SK-N-SH (cell line): ENCODE results near the gene NLRP1. TPM values are rescaled to one million over a fixed set of nuclear protein-coding genes. Genes with fewer than 3 reads are reported as not detected.

Experiments
- CTCF ChIA-PET: fragments of 300-600, 350-600 bp; formaldehyde crosslinking; extraction: SDS; loops from one replicate; lab custom pipeline; 2021; lab: Yijun Ruan, JAX
- POLR2A ChIA-PET: fragments of 350-600 bp; sonication (Branson Sonifier 250); formaldehyde crosslinking; extraction: SDS; loops from one replicate; lab custom pipeline; 2020; ENCODE audit warnings: antibody characterized with exemption, inconsistent platforms; lab: Yijun Ruan, JAX
- DNase-seq: peaks from one replicate; pipeline ENCODE4 v3.0.0; 2012
- H2AFZ ChIP-seq: fragments of 200-600 bp; sonication (generic); 2 replicates; pipeline ENCODE4 v1.8.1; 2016; ENCODE audit warnings: antibody characterized with exemption, mild to moderate bottlenecking, low read depth
- H3F3A ChIP-seq: fragments of 200-600 bp; sonication (generic); replicated peaks from 2 replicates; pipeline ENCODE3; 2016; ENCODE audit warnings: antibody characterized with exemption, mild to moderate bottlenecking; ENCODE audit not compliant: insufficient read depth
- H3K27ac ChIP-seq, 2 experiments: fragments of 200-500 bp in 1 of 2; fragments of 200-600 bp in 1 of 2; sonication (Bioruptor generic) in 1 of 2; sonication (generic), shearing (Covaris generic) in 1 of 2; 2 replicates each; pipeline versions ENCODE4 v1.5.1 to v1.6.1; 2014 to 2016; ENCODE audit warnings: low read depth in 2 of 2, inconsistent platforms in 1 of 2, low read length in 1 of 2, mild to moderate bottlenecking in 1 of 2, mixed read lengths in 1 of 2
- H3K27me3 ChIP-seq: fragments of 200-600 bp; sonication (generic), shearing (Covaris generic); 2 replicates; pipeline ENCODE4 v1.6.1; 2016; ENCODE audit warnings: mixed run types; ENCODE audit not compliant: insufficient read depth
- H3K36me3 ChIP-seq, 2 experiments: fragments of 200-500 bp in 1 of 2; fragments of 200-600 bp in 1 of 2; sonication (Bioruptor generic) in 1 of 2; sonication (generic) in 1 of 2; replicated peaks in 1 of 2; 2 replicates each; pipeline versions ENCODE3 to v1.5.1; 2014 to 2016; ENCODE audit warnings: low read length in 1 of 2, mild to moderate bottlenecking in 1 of 2; ENCODE audit not compliant: insufficient read depth in 2 of 2, control insufficient read depth in 1 of 2
- H3K4me1 ChIP-seq, 2 experiments: fragments of 200-500 bp in 1 of 2; fragments of 200-600 bp in 1 of 2; sonication (Bioruptor generic) in 1 of 2; sonication (generic), shearing (Covaris generic) in 1 of 2; 2 replicates each; pipeline versions ENCODE4 v1.5.1 to v1.6.1; 2014 to 2016; ENCODE audit warnings: low read depth in 1 of 2, low read length in 1 of 2, mixed run types in 1 of 2; ENCODE audit not compliant: insufficient read depth in 2 of 2, control insufficient read depth in 1 of 2
- H3K4me2 ChIP-seq: fragments of 200-600 bp; sonication (generic), shearing (Covaris generic); 2 replicates; pipeline ENCODE4 v1.6.1; 2017; ENCODE audit warnings: mixed run types
- H3K4me3 ChIP-seq, 2 experiments: fragments of 200-500 bp in 1 of 2; fragments of 200-600 bp in 1 of 2; sonication (Bioruptor generic) in 1 of 2; sonication (generic), shearing (Covaris generic) in 1 of 2; 2 replicates each; pipeline versions ENCODE4 v1.5.1 to v1.8.1; 2014 to 2016; ENCODE audit warnings: low read depth in 2 of 2, inconsistent platforms in 1 of 2, low read length in 1 of 2, mild to moderate bottlenecking in 1 of 2, mixed read lengths in 1 of 2, moderate library complexity in 1 of 2
- H3K79me2 ChIP-seq: fragments of 200-600 bp; sonication (generic); 2 replicates; pipeline ENCODE4 v1.8.1; 2017; ENCODE audit warnings: mild to moderate bottlenecking; ENCODE audit not compliant: insufficient read depth
- H3K9ac ChIP-seq: fragments of 200-600 bp; sonication (generic); 2 replicates; pipeline ENCODE4 v1.6.1; 2017; ENCODE audit warnings: mixed run types
- H3K9me2 ChIP-seq: fragments of 200-600 bp; sonication (generic); 2 replicates; pipeline ENCODE4 v1.6.1; 2017; ENCODE audit warnings: mixed run types
- H3K9me3 ChIP-seq: fragments of 200-600 bp; sonication (generic); 2 replicates; pipeline ENCODE4 v1.6.1; 2017; ENCODE audit warnings: mixed run types, mild to moderate bottlenecking, moderate library complexity
- H4K20me1 ChIP-seq: fragments of 200-600 bp; sonication (generic); 2 replicates; pipeline ENCODE4 v1.6.1; 2017; ENCODE audit warnings: mild to moderate bottlenecking, mixed run types; ENCODE audit not compliant: insufficient read depth
- CHD2 ChIP-seq: fragments of 150-350 bp; IDR thresholded peaks from 2 replicates; pipeline ENCODE4 v1.6.1; 2018; ENCODE audit warnings: low read length; ENCODE audit not compliant: partially characterized antibody
- CTCF ChIP-seq: fragments of 200-600 bp; sonication (generic); IDR thresholded peaks from 2 replicates; pipeline ENCODE4 v1.6.1; 2017; ENCODE audit warnings: antibody characterized with exemption, mild to moderate bottlenecking, moderate library complexity
- ELF1 ChIP-seq: IDR thresholded peaks from 2 replicates; pipeline ENCODE4 v1.4.0; 2012
- EP300 ChIP-seq, 2 experiments: IDR thresholded peaks; 2 replicates each; pipeline versions ENCODE4 v1.4.0 to v1.6.1; 2012; ENCODE audit warnings: borderline replicate concordance in 1 of 2, low read depth in 1 of 2, low read length in 1 of 2
- EZH2phosphoT487 ChIP-seq: fragments of 200-600 bp; sonication (generic); IDR thresholded peaks from 2 replicates; pipeline ENCODE4 v1.6.1; 2017; ENCODE audit warnings: low read depth, mixed run types, mild to moderate bottlenecking, antibody characterized with exemption, moderate library complexity, borderline replicate concordance
- FOXJ3 ChIP-seq: sonication (generic); formaldehyde crosslinking; IDR thresholded peaks from 2 replicates; pipeline ENCODE4 v1.5.1; 2020; ENCODE audit warnings: mild to moderate bottlenecking, missing genetic modification reagents
- GABPA ChIP-seq: IDR thresholded peaks from 2 replicates; pipeline ENCODE4 v1.4.0; 2012; ENCODE audit warnings: low read depth, mild to moderate bottlenecking
- GATA2 ChIP-seq: sonication (generic); formaldehyde crosslinking; IDR thresholded peaks from 2 replicates; pipeline ENCODE4 v1.5.0; 2020; ENCODE audit warnings: mild to moderate bottlenecking, missing genetic modification reagents
- MXI1 ChIP-seq: IDR thresholded peaks from 2 replicates; pipeline ENCODE4 v1.6.1; 2012; ENCODE audit warnings: mild to moderate bottlenecking, low read depth, low read length, improper control_type of control experiment
- PBX3 ChIP-seq: IDR thresholded peaks from 2 replicates; pipeline ENCODE4; 2012
- POLR2AphosphoS5 ChIP-seq: IDR thresholded peaks from 2 replicates; pipeline ENCODE4 v1.6.1; 2012; ENCODE audit warnings: low read depth, low read length
- SIN3A ChIP-seq: IDR thresholded peaks from 2 replicates; pipeline ENCODE4 v1.6.1; 2012; ENCODE audit warnings: low read depth, mild to moderate bottlenecking, low read length, moderate library complexity, borderline replicate concordance
- TCF12 ChIP-seq: IDR thresholded peaks from 2 replicates; pipeline ENCODE4 v1.4.0; 2012
- TEAD4 ChIP-seq: IDR thresholded peaks from 2 replicates; pipeline ENCODE4 v1.4.0; 2012; ENCODE audit warnings: mild to moderate bottlenecking, borderline replicate concordance; ENCODE audit not compliant: insufficient read depth
- ZBTB33 ChIP-seq: IDR thresholded peaks from 2 replicates; pipeline ENCODE4 v1.4.0; 2012; ENCODE audit warnings: low read depth, borderline replicate concordance
- WGBS: methylation state at CpG from one replicate; pipeline ENCODE4 v1.1.6; 2017; ENCODE audit warnings: low lambda C conversion rate; 5-methylcytosine and 5-hydroxymethylcytosine counted together
- polyA plus RNA-seq, 3 experiments: library from polyadenylated mRNA; depleted of rRNA; stranded (reverse); fragments of >200 nt; gene quantifications; 2 replicates each; pipeline ENCODE4 v1.2.3, GENCODE V29; 2012

Gene NLRP1
- polyA plus RNA-seq, 1 of the 3 experiments (the other 2 are of a cell fraction): 51.4 TPM

- Histone ChIP-seq H3K4me3 (no peak overlapping the region), H3K36me3 (peaks cover 0 to 4% of the 10 kb centered on the region in 2 experiments), H3K27ac (no peak overlapping the region), H3K4me1 (peaks cover 14 to 17% of the 10 kb centered on the region in 2 experiments; a peak in 3 of 4 replicates), H3K9ac (no peak overlapping the region), H2AFZ (no peak overlapping the region), H3K27me3 (no peaks in the 10 kb centered on the region), H3K9me3 (no peaks in the 10 kb centered on the region), H3K79me2 (no peaks in the 10 kb centered on the region), H3F3A (peaks cover 15% of the 10 kb centered on the region), H4K20me1 (no peaks in the 10 kb centered on the region), H3K4me2 (no peak overlapping the region), H3K9me2 (no peaks in the 10 kb centered on the region)
- ChIA-PET POLR2A (no interaction called here), CTCF (no interaction called here)
- no peak for TF ChIP-seq PBX3
- no peak for TF ChIP-seq GATA2
- TF ChIP-seq GABPA: no peak
- TF ChIP-seq MXI1: no peak
- TF ChIP-seq ZBTB33: no peak
- TF ChIP-seq SIN3A: no peak
- TF ChIP-seq TEAD4: no peak
- no peak for DNase-seq
- WGBS: 84% methylated on average over 4 of the region's 4 CpGs
These were observed 53.3 kb downstream of the NLRP1 start for GRCh38 chr17:5531085-5531418.

GRCh38 chr17:5530265-5531084 is 53.8 kb downstream of the NLRP1 start:
- Histone ChIP-seq H2AFZ (no peak overlapping the region), H3K36me3 (peaks cover 0 to 5% of the 10 kb centered on the region in 2 experiments), H3K9me3 (no peaks in the 10 kb centered on the region), H3K4me3 (no peak overlapping the region), H3K4me2 (no peak overlapping the region), H3F3A (peaks cover 15% of the 10 kb centered on the region), H3K9me2 (no peaks in the 10 kb centered on the region), H3K79me2 (no peaks in the 10 kb centered on the region), H3K9ac (no peak overlapping the region), H3K4me1 (peaks cover 14 to 18% of the 10 kb centered on the region in 2 experiments; a peak in 3 of 4 replicates), H3K27ac (no peak overlapping the region), H3K27me3 (no peaks in the 10 kb centered on the region), H4K20me1 (no peaks in the 10 kb centered on the region)
- WGBS: 82% methylated on average over 12 of the region's 12 CpGs
- ChIA-PET POLR2A (no interaction called here), CTCF (no interaction called here)
- DNase-seq: no peak
- TF ChIP-seq POLR2AphosphoS5: no peak
- no peak for TF ChIP-seq TCF12
- no peak for TF ChIP-seq EP300 (IDR thresholded peaks at IDR 0.05; ENCODE audit: borderline replicate concordance in 1 of 2, low read depth in 1 of 2, low read length in 1 of 2)
- no peak for TF ChIP-seq FOXJ3 (CRISPR knock-in tag)
- TF ChIP-seq ELF1: no peak
- no peak for TF ChIP-seq EZH2phosphoT487
- no peak for TF ChIP-seq ZBTB33
- TF ChIP-seq PBX3: no peak
- TF ChIP-seq CTCF: no peak
- TF ChIP-seq CHD2: no peak
